GM23338 (cell line): ENCODE results near the gene NKX2-4. TPM values are rescaled to one million over a fixed set of nuclear protein-coding genes. Genes with fewer than 3 reads are reported as not detected.

Experiments
- ATAC-seq: fragments of 200-7000 bp; cut with Tn5 transposase; 3 replicates; pipeline ENCODE4 v1.9.1; 2020
- DNase-seq: peaks from one replicate; pipeline ENCODE4 v3.0.0-alpha.2; 2015; ENCODE audit warnings: low spot score
- H2AFZ ChIP-seq: fragments of 200-600 bp; sonication (generic); 2 replicates; pipeline ENCODE4 v1.8.0; 2016; ENCODE audit warnings: antibody characterized with exemption, mild to moderate bottlenecking, moderate library complexity
- H3F3A ChIP-seq: fragments of 200-600 bp; sonication (generic); replicated peaks from 2 replicates; pipeline ENCODE4 v1.8.0; 2017; ENCODE audit warnings: antibody characterized with exemption, mixed run types, low read depth
- H3K27ac ChIP-seq: fragments of 200-600 bp; sonication (generic); 2 replicates; pipeline ENCODE4 v1.6.1; 2016; ENCODE audit warnings: low read depth
- H3K27me3 ChIP-seq: fragments of 200-600 bp; sonication (generic); 2 replicates; pipeline ENCODE4 v1.8.0; 2016; ENCODE audit warnings: mild to moderate bottlenecking, mixed run types, moderate library complexity; ENCODE audit not compliant: insufficient read depth
- H3K36me3 ChIP-seq: fragments of 200-600 bp; sonication (generic); 2 replicates; pipeline ENCODE4 v1.8.0; 2016; ENCODE audit warnings: mild to moderate bottlenecking; ENCODE audit not compliant: insufficient read depth
- H3K4me1 ChIP-seq: fragments of 200-600 bp; sonication (generic); 2 replicates; pipeline ENCODE4 v1.8.0; 2016; ENCODE audit warnings: mild to moderate bottlenecking, moderate library complexity; ENCODE audit not compliant: insufficient read depth
- H3K4me2 ChIP-seq: fragments of 200-600 bp; sonication (generic); 2 replicates; pipeline ENCODE4 v1.7.1; 2017; ENCODE audit warnings: mixed run types
- H3K4me3 ChIP-seq: fragments of 200-600 bp; sonication (generic); 2 replicates; pipeline ENCODE4 v1.6.1; 2016; ENCODE audit warnings: mixed run types
- H3K79me2 ChIP-seq: fragments of 200-600 bp; sonication (generic); replicated peaks from 2 replicates; pipeline ENCODE4 v1.8.0; 2017; ENCODE audit warnings: mild to moderate bottlenecking; ENCODE audit not compliant: insufficient read depth
- H3K9me2 ChIP-seq: fragments of 200-600 bp; sonication (generic); 2 replicates; pipeline ENCODE4 v1.8.0; 2017; ENCODE audit not compliant: insufficient read depth
- H4K20me1 ChIP-seq: fragments of 200-600 bp; sonication (generic); replicated peaks from 2 replicates; pipeline ENCODE4 v1.8.0; 2017; ENCODE audit warnings: mild to moderate bottlenecking; ENCODE audit not compliant: insufficient read depth
- H3K27ac Mint-ChIP-seq: 2 replicates; pipeline ENCODE4 v1.8.0; 2020; ENCODE audit warnings: inconsistent platforms, mild to moderate bottlenecking, moderate library complexity, mixed read lengths
- H3K27me3 Mint-ChIP-seq: 3 replicates; pipeline ENCODE4 v1.8.0; 2022; ENCODE audit warnings: low read depth, mild to moderate bottlenecking, moderate library complexity, mixed read lengths, inconsistent platforms; ENCODE audit not compliant: insufficient read depth, poor library complexity
- H3K36me3 Mint-ChIP-seq: 3 replicates; pipeline ENCODE4 v1.8.0; 2021; ENCODE audit warnings: low read depth, mild to moderate bottlenecking, inconsistent platforms, moderate library complexity, mixed read lengths
- H3K4me1 Mint-ChIP-seq: 3 replicates; pipeline ENCODE4 v1.8.0; 2020; ENCODE audit warnings: mild to moderate bottlenecking, inconsistent platforms, mixed read lengths
- H3K4me3 Mint-ChIP-seq: 3 replicates; pipeline ENCODE4 v1.8.0; 2021; ENCODE audit warnings: moderate library complexity, mild to moderate bottlenecking, inconsistent platforms, mixed read lengths
- H3K9me3 Mint-ChIP-seq: 3 replicates; pipeline ENCODE4 v1.8.0; 2020; ENCODE audit warnings: moderate library complexity, mild to moderate bottlenecking, inconsistent platforms, mixed read lengths
- CREB1 ChIP-seq: fragments of 250-450 bp; sonication (Bioruptor Pico); IDR thresholded peaks from 2 replicates; pipeline ENCODE4 v1.5.0; 2020; ENCODE audit warnings: low read depth, mild to moderate bottlenecking, moderate library complexity
- CTCF ChIP-seq, 2 experiments: fragments of 200-600 bp in 1 of 2; sonication (generic) in 1 of 2; conservative IDR thresholded peaks; 2 replicates each; pipeline versions ENCODE4 v1.5.1 to v1.6.1; 2016 to 2017; ENCODE audit warnings: antibody characterized with exemption in 2 of 2, low read depth in 2 of 2, mild to moderate bottlenecking in 2 of 2, moderate library complexity in 1 of 2
- ETS1 ChIP-seq: IDR thresholded peaks from 2 replicates; pipeline ENCODE4 v1.6.1; 2016; ENCODE audit warnings: antibody characterized with exemption
- POLR2AphosphoS5 ChIP-seq: IDR thresholded peaks from 2 replicates; pipeline ENCODE4 v1.6.1; 2016; ENCODE audit warnings: antibody characterized with exemption, low read depth
- REST ChIP-seq: IDR thresholded peaks from one replicate; pipeline ENCODE4 v1.6.1; 2018; ENCODE audit warnings: antibody characterized with exemption; ENCODE audit not compliant: unreplicated experiment
- ZNF114 ChIP-seq: fragments of 250-450 bp; sonication (Bioruptor Pico); IDR thresholded peaks from 2 replicates; pipeline ENCODE4 v1.5.0; 2020; ENCODE audit warnings: mild to moderate bottlenecking, moderate library complexity
- ZNF331 ChIP-seq: fragments of 250-450 bp; sonication (Bioruptor Pico); IDR thresholded peaks from 2 replicates; pipeline ENCODE4 v1.5.0; 2020; ENCODE audit warnings: low read depth, mild to moderate bottlenecking, moderate library complexity
- polyA plus RNA-seq: library from polyadenylated mRNA; unstranded; fragments of >200 nt; fragmentation: Nextera tagmentation; extraction: Ambion mirVana; gene quantifications from 2 replicates; pipeline ENCODE4 v1.2.1, GENCODE V29; 2016
- total RNA-seq: library from RNA; depleted of rRNA; stranded (reverse); fragments of >200 nt; shearing (Covaris generic); gene quantifications from 2 replicates; pipeline ENCODE4 v1.2.3, GENCODE V29; 2014

NKX2-4 gene
- total and polyA plus RNA-seq, 2 experiments from 2014 or later = 0.61 to 2.1 TPM

- no peak for TF ChIP-seq REST
- no peak for TF ChIP-seq CTCF (conservative IDR thresholded peaks at IDR 0.05; ENCODE audit: low read depth in 2 of 2)
These were observed 32.9 kb downstream of the NKX2-4 start (continued) for GRCh38 chr20:21364413-21364812.

GRCh38 chr20:21361266-21361665, 36.1 kb downstream of the NKX2-4 start:
- no peak for TF ChIP-seq ETS1
- TF ChIP-seq POLR2AphosphoS5 = no peak
- TF ChIP-seq ZNF331 (CRISPR knock-in tag) = no peak
- TF ChIP-seq ZNF114 = no peak
- Mint-ChIP-seq H3K9me3 (no peaks in the 10 kb centered on the region), H3K27ac (no peak overlapping the region), H3K36me3 (peaks cover 61% of the 10 kb centered on the region), H3K27me3 (no peaks in the 10 kb centered on the region), H3K4me1 (no peaks in the 10 kb centered on the region), H3K4me3 (no peak overlapping the region)
- no peaks in the 10 kb centered on the region for H4K20me1 ChIP-seq
- no peak overlapping the region for H3K4me3 ChIP-seq
- H3K27me3 ChIP-seq = no peaks in the 10 kb centered on the region
- H3K36me3 ChIP-seq = peaks cover 28% of the 10 kb centered on the region; the same call in 1 of the 2 replicates
- no peaks in the 10 kb centered on the region for H3K4me1 ChIP-seq
- H3K9me2 ChIP-seq = no peaks in the 10 kb centered on the region
- ATAC-seq = no peak
- no peak overlapping the region for H3K27ac ChIP-seq
- no peak overlapping the region for H2AFZ ChIP-seq
- DNase-seq = no peak
- no peaks in the 10 kb centered on the region for H3K79me2 ChIP-seq
- H3K4me2 ChIP-seq = no peak overlapping the region
- no peaks in the 10 kb centered on the region for H3F3A ChIP-seq

GRCh38 chr20:21360705-21361104, 36.6 kb downstream of the NKX2-4 start:
- H3K36me3 Mint-ChIP-seq = peaks cover 62% of the 10 kb centered on the region
- no peaks in the 10 kb centered on the region for H4K20me1 ChIP-seq
- H3K4me1 Mint-ChIP-seq = no peaks in the 10 kb centered on the region
- no peaks in the 10 kb centered on the region for H3F3A ChIP-seq
- H3K4me2 ChIP-seq = no peak overlapping the region
- H3K36me3 ChIP-seq = peaks cover 31% of the 10 kb centered on the region; the same call in 1 of the 2 replicates
- no peaks in the 10 kb centered on the region for H3K9me2 ChIP-seq
- no peak overlapping the region for H3K4me3 ChIP-seq
- H3K27ac Mint-ChIP-seq = no peak overlapping the region
- H3K4me3 Mint-ChIP-seq = no peak overlapping the region
- no peak overlapping the region for H2AFZ ChIP-seq
- no peaks in the 10 kb centered on the region for H3K27me3 Mint-ChIP-seq
- TF ChIP-seq ZNF114 = no peak
- TF ChIP-seq CREB1 (CRISPR knock-in tag) = no peak
- TF ChIP-seq REST = no peak
- H3K79me2 ChIP-seq = no peaks in the 10 kb centered on the region
- H3K4me1 ChIP-seq = no peaks in the 10 kb centered on the region
- no peak for DNase-seq
- no peak for ATAC-seq
- no peaks in the 10 kb centered on the region for H3K27me3 ChIP-seq
- H3K27ac ChIP-seq = no peak overlapping the region
- H3K9me3 Mint-ChIP-seq = no peaks in the 10 kb centered on the region
